Activated CD8-positive, alpha-beta T cell treated with anti-CD3 and anti-CD28 coated beads for 36 hours (primary cell): Measurements from ENCODE around the gene EXOC4. TPM values are rescaled to one million over a fixed set of nuclear protein-coding genes. Genes with fewer than 3 reads are reported as not detected.
A peak's percentile ranks its signal among the peaks of the same experiment; 100 is the strongest.

Experiments
- ATAC-seq: fragments of 200-7000 bp; cut with Tn5 transposase; one replicate; pipeline ENCODE4 v1.10.0; 2021; ENCODE audit warnings: mild to moderate bottlenecking, moderate library complexity
- CTCF ChIA-PET: fragments of 350-600 bp; sonication (Branson Sonifier 250); formaldehyde crosslinking; loops from one replicate; lab custom pipeline; 2021; ENCODE audit warnings: antibody characterized with exemption; lab: Charles Lee
- POLR2A ChIA-PET: fragments of 350-600 bp; sonication (Branson Sonifier 250); formaldehyde crosslinking; loops from one replicate; lab custom pipeline; 2021; ENCODE audit warnings: antibody characterized with exemption; lab: Charles Lee
- DNase-seq: peaks from one replicate; pipeline ENCODE4 v3.0.0-alpha.2; 2020
- H3K27ac Mint-ChIP-seq: one replicate; pipeline ENCODE4 v1.8.0; 2021; ENCODE audit warnings: mild to moderate bottlenecking, mixed read lengths
- H3K27me3 Mint-ChIP-seq: one replicate; pipeline ENCODE4 v1.8.0; 2021; ENCODE audit warnings: mixed read lengths
- H3K36me3 Mint-ChIP-seq: one replicate; pipeline ENCODE4 v1.8.0; 2021; ENCODE audit warnings: low read depth, mixed read lengths
- H3K4me1 Mint-ChIP-seq: one replicate; pipeline ENCODE4 v1.8.0; 2021; ENCODE audit warnings: low read depth, mixed read lengths
- H3K4me3 Mint-ChIP-seq: one replicate; pipeline ENCODE4 v1.8.0; 2021; ENCODE audit warnings: mild to moderate bottlenecking, moderate library complexity, mixed read lengths
- H3K9me3 Mint-ChIP-seq: one replicate; pipeline ENCODE4 v1.8.0; 2021; ENCODE audit warnings: mixed read lengths
- intact Hi-C: fragments of 100-400 bp; cut with micrococcal nuclease; formaldehyde crosslinking; loops from one replicate; pipeline ENCODE4 v1.10.0; 2022
- total RNA-seq, 2 experiments: library from RNA; stranded (reverse); gene quantifications; one replicate each; pipeline ENCODE4 v1.2.3, GENCODE V29; 2021
- TF ChIP-seq, protein P1 (sequence below): fragments of 200-600 bp; IDR thresholded peaks from one replicate; pipeline ENCODE4 v1.8.0; 2022; ENCODE audit warnings: antibody characterized with exemption, mild to moderate bottlenecking

The EXOC4 gene
- total RNA-seq, 2 experiments from 2014 or later, result 54.1 to 61.7 TPM

DNA sequence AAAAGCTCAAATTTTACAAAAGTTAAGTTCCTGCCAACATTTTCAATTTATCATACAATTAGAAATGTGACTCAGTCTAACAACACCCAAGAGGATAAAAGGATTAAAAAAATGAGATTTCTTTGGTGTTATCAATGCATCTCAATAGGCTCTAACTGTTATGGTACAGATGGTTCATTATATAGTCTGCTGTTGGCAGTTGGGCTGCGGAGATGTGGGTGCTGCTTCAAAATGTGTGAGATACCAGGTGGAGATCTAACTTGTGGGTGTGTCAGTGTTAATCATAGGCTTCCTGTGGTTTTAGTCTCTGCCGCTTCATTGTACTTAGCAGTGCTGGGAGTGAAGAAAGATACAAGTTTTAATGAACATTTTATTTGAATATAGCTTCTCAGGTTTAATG, 231.2 kb downstream of the EXOC4 start:
- H3K4me1 Mint-ChIP-seq, result peaks cover 37% of the 10 kb centered on the region
- peak overlapping the region; percentile 65 for H3K27ac Mint-ChIP-seq
- DNase-seq (peak; percentile 72), ATAC-seq (peak; percentile 93)
- intact Hi-C loops, result no loop called here
- peaks cover 18% of the 10 kb centered on the region for H3K36me3 Mint-ChIP-seq
- ChIA-PET POLR2A (no interaction called here), CTCF (no interaction called here)
- H3K4me3 Mint-ChIP-seq, result peak overlapping the region; percentile 58
- TF ChIP-seq, protein P1, sequence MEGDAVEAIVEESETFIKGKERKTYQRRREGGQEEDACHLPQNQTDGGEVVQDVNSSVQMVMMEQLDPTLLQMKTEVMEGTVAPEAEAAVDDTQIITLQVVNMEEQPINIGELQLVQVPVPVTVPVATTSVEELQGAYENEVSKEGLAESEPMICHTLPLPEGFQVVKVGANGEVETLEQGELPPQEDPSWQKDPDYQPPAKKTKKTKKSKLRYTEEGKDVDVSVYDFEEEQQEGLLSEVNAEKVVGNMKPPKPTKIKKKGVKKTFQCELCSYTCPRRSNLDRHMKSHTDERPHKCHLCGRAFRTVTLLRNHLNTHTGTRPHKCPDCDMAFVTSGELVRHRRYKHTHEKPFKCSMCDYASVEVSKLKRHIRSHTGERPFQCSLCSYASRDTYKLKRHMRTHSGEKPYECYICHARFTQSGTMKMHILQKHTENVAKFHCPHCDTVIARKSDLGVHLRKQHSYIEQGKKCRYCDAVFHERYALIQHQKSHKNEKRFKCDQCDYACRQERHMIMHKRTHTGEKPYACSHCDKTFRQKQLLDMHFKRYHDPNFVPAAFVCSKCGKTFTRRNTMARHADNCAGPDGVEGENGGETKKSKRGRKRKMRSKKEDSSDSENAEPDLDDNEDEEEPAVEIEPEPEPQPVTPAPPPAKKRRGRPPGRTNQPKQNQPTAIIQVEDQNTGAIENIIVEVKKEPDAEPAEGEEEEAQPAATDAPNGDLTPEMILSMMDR, result no peak
- H3K9me3 Mint-ChIP-seq, result no peaks in the 10 kb centered on the region
- no peaks in the 10 kb centered on the region for H3K27me3 Mint-ChIP-seq

DNA sequence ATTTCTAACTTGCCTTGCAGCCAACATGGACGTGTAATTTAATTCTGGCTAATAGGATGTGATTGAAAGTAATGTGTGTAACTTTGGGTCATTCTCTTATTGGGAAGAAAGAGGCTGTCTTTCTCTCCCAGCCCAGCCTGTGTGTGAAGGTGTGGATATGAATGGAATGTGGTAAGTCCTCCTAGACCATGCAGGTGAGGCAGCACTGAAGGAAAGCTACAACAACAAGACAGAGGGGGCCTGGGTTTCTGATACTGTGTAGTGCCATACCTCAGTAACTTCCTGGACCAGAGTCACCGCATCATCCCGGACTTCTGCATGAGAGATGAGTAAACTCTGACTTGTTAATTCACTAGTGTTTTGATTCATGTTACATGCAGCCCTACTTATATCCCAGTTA, 237.0 kb downstream of the EXOC4 start:
- intact Hi-C loops, result no loop called here
- TF ChIP-seq, protein P1, result no peak
- peaks cover 18% of the 10 kb centered on the region for H3K4me1 Mint-ChIP-seq
- no peak overlapping the region for H3K27ac Mint-ChIP-seq
- ATAC-seq (no peak), DNase-seq (no peak)
- POLR2A ChIA-PET, result no interaction called here
- H3K9me3 Mint-ChIP-seq, result no peaks in the 10 kb centered on the region
- no peaks in the 10 kb centered on the region for H3K27me3 Mint-ChIP-seq
- H3K36me3 Mint-ChIP-seq, result peaks cover 16% of the 10 kb centered on the region
- CTCF ChIA-PET, result interaction anchor here (1.2 kb wide), 1 partner anchor 33 kb away, joined by 3 read pairs; no protein-coding TSS in a partner anchor
- no peak overlapping the region for H3K4me3 Mint-ChIP-seq

DNA sequence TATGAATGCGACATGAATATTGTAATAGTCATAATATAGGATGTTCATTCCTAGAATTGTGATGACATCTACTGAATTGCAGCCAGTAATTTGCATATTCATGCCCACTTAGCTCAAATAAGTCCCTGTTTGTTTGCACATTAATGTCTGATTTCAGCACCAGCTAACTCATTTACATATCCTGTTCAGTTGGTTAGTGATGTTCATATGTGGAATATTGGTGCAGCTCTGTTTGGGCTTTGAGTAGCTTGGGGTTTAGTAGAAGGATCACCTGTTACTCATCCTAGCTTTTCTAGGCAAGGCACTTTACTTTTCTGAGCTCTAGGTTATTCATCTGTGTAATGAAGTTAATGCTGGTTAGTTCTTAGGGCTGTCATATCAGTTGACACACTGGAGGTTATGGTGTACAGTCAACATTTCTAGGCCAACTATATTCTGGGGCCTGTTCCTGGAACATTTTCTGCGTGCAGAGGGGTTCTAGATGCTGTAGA, 238.4 kb downstream of the EXOC4 start:
- H3K4me3 Mint-ChIP-seq, result no peak overlapping the region
- intact Hi-C loops, result no loop called here
- TF ChIP-seq, protein P1, result no peak
- no peaks in the 10 kb centered on the region for H3K27me3 Mint-ChIP-seq
- H3K9me3 Mint-ChIP-seq, result no peaks in the 10 kb centered on the region
- DNase-seq (no peak), ATAC-seq (peak; percentile 82)
- POLR2A ChIA-PET, result no interaction called here
- H3K36me3 Mint-ChIP-seq, result peaks cover 17% of the 10 kb centered on the region
- peaks cover 14% of the 10 kb centered on the region for H3K4me1 Mint-ChIP-seq
- H3K27ac Mint-ChIP-seq, result peak overlapping the region; percentile 1
- CTCF ChIA-PET, result no interaction called here

DNA sequence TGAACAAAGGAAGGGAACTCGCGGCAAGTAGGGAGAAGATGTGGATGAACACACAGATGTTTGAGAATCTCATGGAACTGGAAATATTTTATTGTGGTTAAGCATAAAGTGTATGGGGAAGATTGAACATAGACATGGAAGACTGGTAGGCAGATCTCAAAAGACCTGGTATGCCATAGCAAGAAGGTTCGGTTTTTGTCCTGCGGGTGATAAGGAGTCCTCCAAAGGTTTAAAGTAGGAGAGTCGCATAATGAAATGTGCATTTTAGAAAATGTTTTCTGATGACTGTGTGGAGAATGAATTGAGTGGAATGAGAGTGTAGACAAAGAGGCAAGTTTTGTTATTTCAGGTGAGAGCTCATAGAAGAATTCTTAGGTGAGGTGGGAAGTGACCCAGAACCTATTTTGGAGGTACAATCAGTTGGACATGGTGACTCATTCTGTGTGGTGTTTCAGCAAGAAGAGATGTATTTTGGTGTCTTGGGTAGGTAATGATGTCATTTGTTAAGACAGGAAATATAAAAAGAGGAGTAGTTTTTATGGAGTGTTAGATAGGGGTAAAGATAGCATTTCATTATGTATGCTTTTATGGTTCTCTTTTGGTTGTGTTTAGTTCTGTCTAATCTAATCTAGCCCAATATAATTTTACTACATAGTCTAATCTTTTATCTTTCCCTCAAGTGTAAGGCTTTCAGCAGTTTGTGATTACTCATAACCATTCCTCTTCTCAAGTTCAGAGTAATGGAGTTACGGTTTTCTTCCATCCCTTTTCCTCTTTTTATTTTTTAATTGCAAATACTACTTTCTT, 239.2 kb downstream of the EXOC4 start:
- ChIA-PET CTCF (no interaction called here), POLR2A (no interaction called here)

DNA sequence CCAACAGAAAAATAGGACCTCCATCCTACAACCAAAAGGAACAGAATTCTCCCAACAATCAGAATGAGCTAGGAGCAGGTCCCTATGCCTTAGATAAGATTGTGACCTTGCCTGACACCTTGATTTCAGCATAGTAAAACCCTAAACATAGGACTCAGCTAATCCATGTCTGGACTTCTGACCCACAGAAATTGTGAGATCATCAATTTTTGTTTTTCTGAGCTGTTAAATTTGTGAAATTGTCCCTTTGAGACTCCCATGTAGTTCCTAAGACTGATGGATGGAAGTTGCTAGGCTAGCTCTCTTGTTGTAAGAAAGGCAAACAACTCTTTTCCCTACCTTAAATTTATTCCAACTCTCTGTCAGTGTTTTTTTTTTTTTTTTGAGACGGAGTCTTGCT, 244.2 kb downstream of the EXOC4 start:
- Mint-ChIP-seq H3K4me3 (no peak overlapping the region), H3K36me3 (peaks cover 13% of the 10 kb centered on the region), H3K27ac (no peak overlapping the region), H3K9me3 (peaks cover 2% of the 10 kb centered on the region), H3K27me3 (no peaks in the 10 kb centered on the region), H3K4me1 (peaks cover 4% of the 10 kb centered on the region)
- intact Hi-C loops, result no loop called here
- CTCF ChIA-PET, result no interaction called here
- TF ChIP-seq, protein P1, result no peak
- ATAC-seq (no peak), DNase-seq (no peak)
- POLR2A ChIA-PET, result no interaction called here

More for the DNA sequence above, 239.2 kb downstream of the EXOC4 start:
- Mint-ChIP-seq H3K4me1 (peaks cover 14% of the 10 kb centered on the region), H3K36me3 (peaks cover 18% of the 10 kb centered on the region), H3K27ac (peak overlapping the region; percentile 1), H3K4me3 (no peak overlapping the region), H3K9me3 (no peaks in the 10 kb centered on the region), H3K27me3 (no peaks in the 10 kb centered on the region)
- no peak for DNase-seq
- intact Hi-C loops, result no loop called here
- TF ChIP-seq, protein P1, result no peak
- no peak for ATAC-seq
